Renal pelvis (tissue), 12 donors: ENCODE measurements around the gene DNMT1. TPM values are rescaled to one million over a fixed set of nuclear protein-coding genes. Genes with fewer than 3 reads are reported as not detected.
"Not testable (repeated sequence)": the region's sequence is repeated elsewhere in the genome, so short reads cannot be mapped to it uniquely, and the experiment has no call there.

ENCODE experiments used
- DNase-seq: peaks from one replicate; pipeline ENCODE4 v3.0.0-alpha.2; 2013
- long read RNA-seq, 16 experiments: transcript quantifications; one replicate each; lab custom pipeline, GENCODE V29; 2026
- polyA plus RNA-seq, 3 donors: library from polyadenylated mRNA; unstranded; fragments of 120-200 nt; gene quantifications; one replicate each; pipeline ENCODE4 v1.2.1, GENCODE V29; 2013; ENCODE audit not compliant: insufficient read length in 3 of 3

DNMT1 gene
- 100 to 1,000 TPM; 102 to 125 (median 107) TPM for polyA plus RNA-seq
- long read RNA-seq, donor 1, partial matches to known transcripts = 8 of 8 reads
- long read RNA-seq, donor 1, other reads (novel, unspliced or antisense) = 0 of 8 reads
- long read RNA-seq, donor 2, partial matches to known transcripts = 0 of 1 reads
- long read RNA-seq, donor 2, other reads (novel, unspliced or antisense) = 0 of 1 reads
- long read RNA-seq, donor 3, full-length matches to known transcripts = 1 of 1 reads
- long read RNA-seq, donor 3, partial matches to known transcripts = 0 of 1 reads
- long read RNA-seq, donor 3, other reads (novel, unspliced or antisense) = 0 of 1 reads
- long read RNA-seq, donor 4, full-length matches to known transcripts = 2 of 7 reads
- long read RNA-seq, donor 4, partial matches to known transcripts = 5 of 7 reads
- long read RNA-seq, donor 4, other reads (novel, unspliced or antisense) = 0 of 7 reads
- long read RNA-seq, donor 5 = 0 reads
- long read RNA-seq, donor 6, partial matches to known transcripts = 14 of 15 reads
- long read RNA-seq, donor 6, other reads (novel, unspliced or antisense) = 0 of 15 reads
- long read RNA-seq, donor 7, partial matches to known transcripts = 0 of 3 reads
- long read RNA-seq, donor 7, other reads (novel, unspliced or antisense) = 0 of 3 reads
- long read RNA-seq, donor 8, partial matches to known transcripts = 0 of 1 reads
- long read RNA-seq, donor 8, other reads (novel, unspliced or antisense) = 0 of 1 reads
- long read RNA-seq, donor 9, full-length matches to known transcripts = 3 of 18 reads
- long read RNA-seq, donor 9, partial matches to known transcripts = 15 of 18 reads
- long read RNA-seq, donor 9, other reads (novel, unspliced or antisense) = 0 of 18 reads
- long read RNA-seq, donor 10, partial matches to known transcripts = 46 of 76 reads
- long read RNA-seq, donor 10, other reads (novel, unspliced or antisense) = 30 of 76 reads
- long read RNA-seq, donor 11, partial matches to known transcripts = 12 of 12 reads
- long read RNA-seq, donor 11, other reads (novel, unspliced or antisense) = 0 of 12 reads
- long read RNA-seq, donor 12, full-length matches to known transcripts = 2 of 8 reads
- long read RNA-seq, donor 12, partial matches to known transcripts = 6 of 8 reads
- long read RNA-seq, donor 12, other reads (novel, unspliced or antisense) = 0 of 8 reads
- long read RNA-seq, donor 13, partial matches to known transcripts = 0 of 2 reads
- long read RNA-seq, donor 13, other reads (novel, unspliced or antisense) = 0 of 2 reads
- long read RNA-seq, donor 14 = 0 reads
- long read RNA-seq, donor 15 = 0 reads
- long read RNA-seq, donor 16, full-length matches to known transcripts = 1 of 15 reads
- long read RNA-seq, donor 16, partial matches to known transcripts = 14 of 15 reads
- long read RNA-seq, donor 16, other reads (novel, unspliced or antisense) = 0 of 15 reads

- DNase-seq = peak; percentile 96
These were observed at the start of gene DNMT1 for GRCh38 chr19:10194500-10195198. TSS of gene DNMT1 (minus strand) at chr19:10194953. CDS start at chr19:10194899, 54 bp downstream.

GRCh38 chr19:10243606-10244005, 48.9 kb upstream of the DNMT1 start:
- DNase-seq = no peak

GRCh38 chr19:10241826-10242449, 47.2 kb upstream of the DNMT1 start:
- DNase-seq = not testable (repeated sequence)

GRCh38 chr19:10238172-10238783, 43.5 kb upstream of the DNMT1 start:
- DNase-seq = peak; percentile 60

- DNase-seq = no peak
These were observed 42.9 kb upstream of the DNMT1 start for GRCh38 chr19:10237702-10238101.

- DNase-seq = not testable (repeated sequence)
These were observed 40.7 kb upstream of the DNMT1 start for GRCh38 chr19:10235409-10235808.

- DNase-seq = no peak
These were observed 40.2 kb upstream of the DNMT1 start for GRCh38 chr19:10235003-10235402.

GRCh38 chr19:10233946-10234345, 39.2 kb upstream of the DNMT1 start:
- DNase-seq = no peak

- DNase-seq = no peak
These were observed 37.0 kb upstream of the DNMT1 start for GRCh38 chr19:10231612-10232228.

- peak; percentile 85 for DNase-seq
These were observed 36.3 kb upstream of the DNMT1 start, which contains the start of gene S1PR2 for GRCh38 chr19:10230861-10231611. TSS of gene S1PR2 (minus strand) at chr19:10231331. CDS start at chr19:10224905, 6,426 bp downstream.

GRCh38 chr19:10230173-10230860, 35.6 kb upstream of the DNMT1 start:
- DNase-seq = peak; percentile 45

GRCh38 chr19:10228920-10229319, 34.2 kb upstream of the DNMT1 start:
- DNase-seq = no peak

- DNase-seq = no peak
These were observed 33.6 kb upstream of the DNMT1 start for GRCh38 chr19:10228393-10228792.

GRCh38 chr19:10227026-10227971, 32.5 kb upstream of the DNMT1 start:
- no peak for DNase-seq

GRCh38 chr19:10226376-10227025, 31.7 kb upstream of the DNMT1 start:
- DNase-seq = peak; percentile 87

GRCh38 chr19:10226021-10226375, 31.2 kb upstream of the DNMT1 start:
- no peak for DNase-seq
